Activated naive CD4-positive, alpha-beta T cell treated with anti-CD3 and anti-CD28 coated beads, Interleukin-2, amount 50 U/mL, for 24 hours (primary cell): Measurements from ENCODE around the gene LTBP2.

Experiments
- H3K27ac Mint-ChIP-seq: one replicate; pipeline ENCODE4 v1.8.0; 2021; ENCODE audit warnings: mild to moderate bottlenecking, mixed read lengths
- H3K27me3 Mint-ChIP-seq: one replicate; pipeline ENCODE4 v1.8.0; 2021; ENCODE audit warnings: mixed read lengths
- H3K36me3 Mint-ChIP-seq: one replicate; pipeline ENCODE4 v1.8.0; 2021; ENCODE audit warnings: mixed read lengths
- H3K4me1 Mint-ChIP-seq: one replicate; pipeline ENCODE4 v1.8.0; 2021; ENCODE audit warnings: mixed read lengths
- H3K4me3 Mint-ChIP-seq: one replicate; pipeline ENCODE4 v1.8.0; 2021; ENCODE audit warnings: mild to moderate bottlenecking, mixed read lengths
- H3K9me3 Mint-ChIP-seq: one replicate; pipeline ENCODE4 v1.8.0; 2021; ENCODE audit warnings: mixed read lengths

The LTBP2 gene

DNA sequence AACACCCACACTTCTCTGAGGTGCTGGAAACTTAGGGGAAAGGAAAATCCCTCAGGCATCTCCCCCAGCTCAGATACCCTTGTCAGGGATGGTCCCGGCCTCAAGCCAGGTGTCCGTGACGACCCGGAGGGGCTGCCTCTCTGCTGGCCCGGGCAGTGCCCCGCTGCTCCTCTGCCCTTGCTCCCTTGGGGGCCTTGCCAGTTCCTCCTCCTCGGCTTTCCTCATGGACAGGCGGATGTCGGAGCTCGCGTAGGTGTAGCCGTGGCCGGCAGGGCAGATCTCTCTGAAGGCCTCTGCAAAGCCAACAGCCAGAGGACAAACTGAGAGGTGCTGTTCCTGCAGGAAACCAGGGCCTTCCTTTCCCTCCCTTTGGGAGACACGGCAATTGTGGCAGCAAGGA is 83.6 kb downstream of the LTBP2 start:
- Mint-ChIP-seq H3K9me3 (no peaks in the 10 kb centered on the region), H3K4me1 (peaks cover 4% of the 10 kb centered on the region), H3K4me3 (no peak overlapping the region), H3K36me3 (no peaks in the 10 kb centered on the region), H3K27ac (no peak overlapping the region), H3K27me3 (no peaks in the 10 kb centered on the region)

DNA sequence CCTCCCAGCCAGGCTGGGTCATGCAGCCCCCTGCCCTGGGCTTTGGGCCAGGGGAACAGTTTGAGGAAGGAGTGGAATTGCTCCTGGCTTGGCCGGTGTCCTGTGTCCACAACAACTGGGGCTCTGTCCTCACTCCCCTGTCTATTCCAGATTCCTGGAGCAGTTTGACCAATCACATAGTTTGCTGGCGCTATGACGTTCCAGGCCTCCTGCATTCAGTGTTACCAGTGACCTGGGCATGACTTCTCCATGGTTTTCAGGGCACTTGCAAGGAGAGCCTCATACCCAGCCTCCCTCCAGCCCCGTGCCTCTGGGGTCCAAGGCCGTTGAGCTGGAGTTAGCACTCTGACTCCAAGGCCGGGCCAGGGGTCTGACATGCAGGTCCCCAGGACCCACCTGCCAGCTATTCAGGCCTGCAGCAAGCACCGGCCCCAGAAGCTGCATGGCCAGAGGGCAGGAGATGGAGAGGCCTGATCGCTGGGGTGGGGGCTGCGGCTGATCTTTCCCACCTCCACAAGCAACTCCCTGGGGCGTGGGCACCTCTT is 84.2 kb downstream of the LTBP2 start:
- no peaks in the 10 kb centered on the region for H3K9me3 Mint-ChIP-seq
- no peaks in the 10 kb centered on the region for H3K4me1 Mint-ChIP-seq
- no peaks in the 10 kb centered on the region for H3K36me3 Mint-ChIP-seq
- H3K27me3 Mint-ChIP-seq, result no peaks in the 10 kb centered on the region
- no peak overlapping the region for H3K27ac Mint-ChIP-seq
- H3K4me3 Mint-ChIP-seq, result no peak overlapping the region

DNA sequence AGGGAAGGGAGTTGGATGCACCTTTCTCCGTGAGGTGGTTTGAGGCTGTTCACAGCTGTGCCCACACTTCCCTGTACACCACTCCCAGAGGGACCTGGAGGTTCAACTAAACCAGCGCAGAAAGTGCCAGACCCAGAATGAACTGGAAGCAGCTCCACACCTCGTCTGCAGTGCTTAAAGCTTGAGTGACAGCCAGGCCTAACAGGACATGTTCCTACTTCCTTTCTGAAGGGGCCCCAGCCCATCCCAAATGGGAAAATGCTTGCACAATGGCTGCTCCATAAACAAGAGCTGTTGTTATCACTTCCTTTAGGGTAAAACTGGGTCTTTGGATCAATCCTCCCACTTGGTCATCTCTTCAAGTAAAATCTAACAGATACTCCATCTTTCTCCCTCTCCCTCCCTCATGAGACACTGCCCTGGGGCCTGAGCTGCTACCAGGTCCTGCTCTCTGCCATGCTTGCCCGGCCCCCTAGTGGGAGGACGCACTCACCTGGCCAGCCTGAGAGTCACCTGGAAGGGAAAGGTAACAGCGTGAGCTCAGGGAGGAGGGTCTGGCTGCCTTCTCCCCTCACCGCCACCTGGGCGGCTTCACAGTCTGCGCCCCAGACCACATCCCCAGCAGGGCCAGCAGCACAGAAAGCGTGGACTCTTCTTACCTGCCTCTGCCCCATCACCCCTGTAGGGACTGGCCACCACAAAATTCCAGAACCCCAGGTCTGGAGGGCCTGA is 85.0 kb downstream of the LTBP2 start:
- Mint-ChIP-seq H3K9me3 (no peaks in the 10 kb centered on the region), H3K4me3 (no peak overlapping the region), H3K36me3 (no peaks in the 10 kb centered on the region), H3K27ac (no peak overlapping the region), H3K4me1 (no peaks in the 10 kb centered on the region), H3K27me3 (no peaks in the 10 kb centered on the region)

DNA sequence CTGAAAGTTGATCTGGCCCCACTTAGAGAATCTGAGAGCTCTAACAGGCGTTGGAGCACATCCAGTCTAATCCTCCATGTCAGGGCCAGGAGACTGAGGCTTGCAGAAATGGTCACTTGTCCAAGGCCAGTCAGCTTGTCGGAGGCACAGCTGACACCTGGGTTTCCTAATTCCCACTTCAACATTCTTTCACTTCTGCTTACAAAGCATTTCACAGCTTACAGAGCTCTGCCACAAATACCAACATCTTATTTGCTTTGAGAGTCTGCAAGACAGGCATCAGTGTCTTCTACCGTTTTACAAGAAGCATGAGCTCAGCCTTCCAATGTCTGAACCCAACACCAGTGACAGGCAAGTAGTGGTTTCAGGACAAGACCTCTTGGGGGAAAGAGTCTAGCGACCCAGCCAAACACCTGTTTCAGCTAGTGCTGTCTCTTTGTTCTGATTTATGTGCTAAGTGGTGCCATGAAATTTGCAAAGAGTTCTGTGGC is 86.6 kb downstream of the LTBP2 start:
- no peaks in the 10 kb centered on the region for H3K36me3 Mint-ChIP-seq
- H3K27ac Mint-ChIP-seq, result no peak overlapping the region
- no peaks in the 10 kb centered on the region for H3K4me1 Mint-ChIP-seq
- no peaks in the 10 kb centered on the region for H3K27me3 Mint-ChIP-seq
- H3K9me3 Mint-ChIP-seq, result no peaks in the 10 kb centered on the region
- H3K4me3 Mint-ChIP-seq, result no peak overlapping the region

DNA sequence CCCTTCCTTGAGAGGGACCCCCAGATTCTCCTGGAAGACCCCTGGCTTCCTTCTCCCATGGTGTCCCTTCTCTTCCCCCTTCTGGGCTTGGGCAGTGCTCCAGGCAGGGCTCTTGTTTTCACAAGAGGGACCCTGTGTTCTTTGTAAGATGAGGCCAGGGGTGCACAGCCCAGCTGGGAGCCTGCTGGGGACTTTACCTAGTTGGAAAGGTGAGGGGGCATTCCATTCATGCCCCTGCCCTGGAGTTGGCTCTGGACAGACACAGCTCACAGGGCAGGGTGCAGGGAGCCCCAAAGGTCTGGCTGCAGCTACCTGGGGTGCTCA is 87.3 kb downstream of the LTBP2 start:
- H3K4me3 Mint-ChIP-seq, result no peak overlapping the region
- no peak overlapping the region for H3K27ac Mint-ChIP-seq
- H3K36me3 Mint-ChIP-seq, result no peaks in the 10 kb centered on the region
- H3K27me3 Mint-ChIP-seq, result no peaks in the 10 kb centered on the region
- no peaks in the 10 kb centered on the region for H3K4me1 Mint-ChIP-seq
- no peaks in the 10 kb centered on the region for H3K9me3 Mint-ChIP-seq

DNA sequence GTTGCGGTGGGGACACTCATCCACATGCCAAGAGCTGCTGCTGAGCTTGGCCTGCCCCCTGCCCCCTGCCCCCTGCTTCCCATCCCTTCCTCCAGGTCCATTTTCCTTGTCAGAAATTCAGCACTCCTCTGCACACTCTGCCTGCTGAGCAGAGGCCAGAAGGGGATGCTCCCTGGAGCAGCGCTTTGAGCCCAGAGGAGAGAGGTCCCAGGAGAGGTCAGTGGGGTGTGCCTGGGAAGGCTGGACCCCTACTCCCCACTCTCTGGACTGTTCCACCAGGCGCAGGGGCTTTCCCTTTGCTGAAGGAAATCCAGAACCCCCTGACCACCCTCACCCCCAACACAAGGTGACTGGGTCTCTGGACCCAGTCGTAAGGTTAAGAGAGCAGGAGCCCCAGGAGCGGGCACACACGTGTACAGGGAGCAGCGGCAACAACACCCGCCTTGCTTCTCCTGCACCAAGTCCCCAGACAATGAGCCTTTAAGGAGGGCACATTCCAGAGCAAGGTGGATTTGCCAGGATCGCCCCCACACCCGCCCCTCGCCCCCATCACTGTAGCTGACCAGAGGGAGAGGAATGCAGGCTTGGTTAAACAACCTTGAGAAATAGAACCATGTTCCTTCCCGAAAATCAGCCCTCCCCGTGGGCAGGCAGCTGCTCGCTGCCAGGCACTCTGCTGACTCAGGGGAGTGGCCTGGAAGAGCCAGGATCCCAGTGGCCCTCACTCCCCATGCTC is 87.8 kb downstream of the LTBP2 start:
- no peaks in the 10 kb centered on the region for H3K9me3 Mint-ChIP-seq
- no peak overlapping the region for H3K27ac Mint-ChIP-seq
- H3K36me3 Mint-ChIP-seq, result no peaks in the 10 kb centered on the region
- no peak overlapping the region for H3K4me3 Mint-ChIP-seq
- no peaks in the 10 kb centered on the region for H3K27me3 Mint-ChIP-seq
- H3K4me1 Mint-ChIP-seq, result no peaks in the 10 kb centered on the region

- Mint-ChIP-seq H3K4me1 (no peaks in the 10 kb centered on the region), H3K27me3 (no peaks in the 10 kb centered on the region), H3K9me3 (no peaks in the 10 kb centered on the region), H3K36me3 (no peaks in the 10 kb centered on the region), H3K4me3 (no peak overlapping the region), H3K27ac (no peak overlapping the region)
Observed at GRCh38 chr14:74522740-74523139, 89.3 kb downstream of the LTBP2 start.

GRCh38 chr14:74521756-74522155 is 90.3 kb downstream of the LTBP2 start:
- H3K36me3 Mint-ChIP-seq, result no peaks in the 10 kb centered on the region
- H3K27me3 Mint-ChIP-seq, result no peaks in the 10 kb centered on the region
- no peak overlapping the region for H3K27ac Mint-ChIP-seq
- no peak overlapping the region for H3K4me3 Mint-ChIP-seq
- H3K4me1 Mint-ChIP-seq, result no peaks in the 10 kb centered on the region
- no peaks in the 10 kb centered on the region for H3K9me3 Mint-ChIP-seq

- Mint-ChIP-seq H3K9me3 (no peaks in the 10 kb centered on the region), H3K4me1 (peaks cover 4% of the 10 kb centered on the region), H3K36me3 (no peaks in the 10 kb centered on the region), H3K27ac (no peak overlapping the region), H3K27me3 (no peaks in the 10 kb centered on the region), H3K4me3 (no peak overlapping the region)
Observed at GRCh38 chr14:74519316-74520074, 92.5 kb downstream of the LTBP2 start.

DNA sequence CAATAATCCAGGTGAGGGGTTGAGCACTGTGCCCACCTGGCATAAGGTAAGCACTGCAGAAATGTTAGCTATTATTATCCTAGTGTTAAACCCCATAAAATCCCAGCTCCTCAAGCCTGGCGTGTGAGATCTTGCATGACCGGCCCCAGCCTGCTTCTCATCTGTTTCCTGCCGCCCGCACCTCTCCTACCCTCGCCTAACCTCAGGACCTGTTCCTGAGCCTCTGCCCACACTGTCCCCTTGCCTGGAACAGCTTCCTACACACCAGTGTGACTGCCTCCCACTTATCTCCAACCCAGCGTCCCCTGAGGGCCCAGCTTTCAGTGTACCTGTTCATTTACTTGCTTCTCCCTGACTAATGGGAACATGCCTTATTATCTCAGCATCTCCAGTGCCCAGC is 93.8 kb downstream of the LTBP2 start:
- no peak overlapping the region for H3K27ac Mint-ChIP-seq

GRCh38 chr14:74517731-74518130 is 94.3 kb downstream of the LTBP2 start:
- H3K4me3 Mint-ChIP-seq, result no peak overlapping the region
- no peak overlapping the region for H3K27ac Mint-ChIP-seq
- no peaks in the 10 kb centered on the region for H3K9me3 Mint-ChIP-seq
- peaks cover 8% of the 10 kb centered on the region for H3K4me1 Mint-ChIP-seq
- H3K36me3 Mint-ChIP-seq, result no peaks in the 10 kb centered on the region
- no peaks in the 10 kb centered on the region for H3K27me3 Mint-ChIP-seq

More for the DNA sequence above, 93.8 kb downstream of the LTBP2 start:
- H3K27me3 Mint-ChIP-seq, result no peaks in the 10 kb centered on the region
- H3K9me3 Mint-ChIP-seq, result no peaks in the 10 kb centered on the region
- no peak overlapping the region for H3K4me3 Mint-ChIP-seq
- H3K4me1 Mint-ChIP-seq, result peaks cover 8% of the 10 kb centered on the region
- H3K36me3 Mint-ChIP-seq, result no peaks in the 10 kb centered on the region

DNA sequence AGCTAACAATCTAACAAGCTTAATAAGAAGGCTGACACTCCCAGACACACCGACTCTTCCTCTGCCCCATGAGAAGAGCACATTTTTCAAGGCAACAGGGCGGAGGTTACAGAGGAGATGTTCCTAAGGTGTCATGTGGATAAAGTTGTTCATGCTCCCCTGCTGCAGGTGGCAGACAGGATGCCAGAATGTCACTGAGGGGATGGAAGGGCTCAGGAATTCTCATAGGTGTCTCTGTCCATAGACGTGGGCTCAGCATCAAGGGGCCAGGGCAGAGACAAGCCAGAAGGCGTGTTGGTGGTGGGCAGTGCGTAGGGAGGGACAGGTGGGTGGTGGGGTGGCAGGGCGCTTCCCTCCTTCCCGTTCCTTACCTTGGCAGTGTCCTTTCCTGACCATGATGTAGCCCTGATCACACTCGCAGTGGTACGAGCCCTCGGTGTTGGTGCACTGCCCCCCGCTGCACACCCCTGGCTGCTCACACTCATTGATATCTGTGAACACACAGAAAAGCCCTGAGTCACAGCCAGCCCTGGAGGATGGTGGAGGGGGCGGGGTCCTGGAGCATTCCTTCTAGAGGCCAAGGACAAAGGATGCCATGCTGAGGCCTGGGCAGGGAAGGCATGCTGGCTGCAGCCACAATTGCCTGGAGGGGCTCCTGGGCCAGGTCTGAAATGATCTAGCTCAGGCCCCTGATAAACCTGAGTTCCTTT is 95.4 kb downstream of the LTBP2 start:
- Mint-ChIP-seq H3K27me3 (no peaks in the 10 kb centered on the region), H3K4me3 (no peak overlapping the region), H3K9me3 (no peaks in the 10 kb centered on the region), H3K27ac (no peak overlapping the region), H3K36me3 (no peaks in the 10 kb centered on the region), H3K4me1 (peaks cover 8% of the 10 kb centered on the region)

GRCh38 chr14:74515891-74516412 is 96.1 kb downstream of the LTBP2 start:
- H3K36me3 Mint-ChIP-seq, result no peaks in the 10 kb centered on the region
- H3K27me3 Mint-ChIP-seq, result no peaks in the 10 kb centered on the region
- H3K9me3 Mint-ChIP-seq, result no peaks in the 10 kb centered on the region
- peaks cover 8% of the 10 kb centered on the region for H3K4me1 Mint-ChIP-seq
- no peak overlapping the region for H3K27ac Mint-ChIP-seq
- H3K4me3 Mint-ChIP-seq, result no peak overlapping the region

DNA sequence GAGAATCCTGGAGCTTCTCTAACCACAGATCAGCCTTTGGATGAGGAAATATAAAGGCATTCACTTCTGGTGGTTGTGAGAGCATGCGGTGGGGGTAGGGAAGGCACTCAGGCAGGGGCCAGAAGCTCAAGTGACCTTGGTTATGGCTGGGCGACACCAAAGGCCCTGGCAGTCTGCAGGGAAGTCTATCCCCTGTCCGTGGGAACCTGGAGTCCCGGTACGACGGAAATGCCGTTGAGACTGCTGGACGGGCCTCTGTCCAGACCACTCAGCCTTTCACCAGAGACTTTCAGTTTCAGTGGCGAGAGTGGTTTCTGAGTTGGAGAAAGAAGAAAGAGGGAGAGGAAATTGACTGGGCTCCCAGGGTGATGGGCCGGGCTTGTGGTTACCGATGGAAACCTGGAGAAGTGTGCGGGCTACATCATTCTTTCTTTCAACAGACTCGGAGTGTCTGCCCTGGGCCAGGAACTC is 97.5 kb downstream of the LTBP2 start:
- no peaks in the 10 kb centered on the region for H3K27me3 Mint-ChIP-seq
- no peak overlapping the region for H3K27ac Mint-ChIP-seq
- H3K36me3 Mint-ChIP-seq, result no peaks in the 10 kb centered on the region
- no peaks in the 10 kb centered on the region for H3K9me3 Mint-ChIP-seq
- H3K4me1 Mint-ChIP-seq, result peaks cover 8% of the 10 kb centered on the region
- no peak overlapping the region for H3K4me3 Mint-ChIP-seq
